PC-3 (cell line): ENCODE results near the gene PTPRA.

Source experiments
- CTCF ChIP-seq: fragments of 300-600 bp; sonication (generic); conservative IDR thresholded peaks from 2 replicates; pipeline ENCODE4 v1.5.1; 2017; ENCODE audit warnings: antibody characterized with exemption, low read depth, mild to moderate bottlenecking, low read length
- EZH2 ChIP-seq: fragments of 300-600 bp; sonication (generic); IDR thresholded peaks from one replicate; pipeline ENCODE4 v1.6.1; 2017; ENCODE audit warnings: antibody characterized with exemption, mild to moderate bottlenecking, low read length; ENCODE audit not compliant: unreplicated experiment

- TF ChIP-seq CTCF (no peak), EZH2 (no peak)
Measured at GRCh38 chr20:2825761-2826160, 47.5 kb upstream of the PTPRA start.
